Subcutaneous abdominal adipose tissue (tissue), 5 donors: Measurements from ENCODE around the gene CCDC74B.
"Not testable (repeated sequence)": the region's sequence is repeated elsewhere in the genome, so short reads cannot be mapped to it uniquely, and the experiment has no call there.

Experiments used
- H3K27ac ChIP-seq: one replicate; pipeline ENCODE4 v1.7.0; 2013; ENCODE audit warnings: low read depth, mild to moderate bottlenecking, inconsistent platforms, low read length, moderate library complexity
- H3K27me3 ChIP-seq, 5 donors: one replicate each; pipeline ENCODE4 v1.7.0; 2013; ENCODE audit warnings: low read length in 5 of 5, inconsistent platforms in 1 of 5; ENCODE audit not compliant: control insufficient read depth in 5 of 5, insufficient read depth in 4 of 5
- H3K36me3 ChIP-seq, 5 donors: one replicate each; pipeline ENCODE4 v1.7.0; 2013; ENCODE audit warnings: low read length in 5 of 5; ENCODE audit not compliant: control insufficient read depth in 5 of 5, insufficient read depth in 5 of 5
- H3K4me1 ChIP-seq, 5 donors: one replicate each; pipeline ENCODE4 v1.7.0; 2013; ENCODE audit warnings: low read length in 5 of 5, mild to moderate bottlenecking in 3 of 5, moderate library complexity in 1 of 5; ENCODE audit not compliant: control insufficient read depth in 5 of 5, insufficient read depth in 5 of 5
- H3K4me3 ChIP-seq, 5 donors: one replicate each; pipeline ENCODE4 v1.7.0; 2013; ENCODE audit warnings: low read length in 5 of 5, low read depth in 1 of 5
- H3K9ac ChIP-seq, 5 donors: one replicate each; pipeline ENCODE4 v1.7.0; 2013; ENCODE audit warnings: low read length in 5 of 5, mild to moderate bottlenecking in 4 of 5, moderate library complexity in 3 of 5
- H3K9me3 ChIP-seq, 5 donors: one replicate each; pipeline ENCODE4 v1.7.0; 2013; ENCODE audit warnings: low read length in 5 of 5; ENCODE audit not compliant: control insufficient read depth in 5 of 5
- donor health status: healthy.
- donor health status: healthy.
- donor health status: healthy.
- donor health status: healthy.
- donor health status: healthy.

CCDC74B gene

DNA sequence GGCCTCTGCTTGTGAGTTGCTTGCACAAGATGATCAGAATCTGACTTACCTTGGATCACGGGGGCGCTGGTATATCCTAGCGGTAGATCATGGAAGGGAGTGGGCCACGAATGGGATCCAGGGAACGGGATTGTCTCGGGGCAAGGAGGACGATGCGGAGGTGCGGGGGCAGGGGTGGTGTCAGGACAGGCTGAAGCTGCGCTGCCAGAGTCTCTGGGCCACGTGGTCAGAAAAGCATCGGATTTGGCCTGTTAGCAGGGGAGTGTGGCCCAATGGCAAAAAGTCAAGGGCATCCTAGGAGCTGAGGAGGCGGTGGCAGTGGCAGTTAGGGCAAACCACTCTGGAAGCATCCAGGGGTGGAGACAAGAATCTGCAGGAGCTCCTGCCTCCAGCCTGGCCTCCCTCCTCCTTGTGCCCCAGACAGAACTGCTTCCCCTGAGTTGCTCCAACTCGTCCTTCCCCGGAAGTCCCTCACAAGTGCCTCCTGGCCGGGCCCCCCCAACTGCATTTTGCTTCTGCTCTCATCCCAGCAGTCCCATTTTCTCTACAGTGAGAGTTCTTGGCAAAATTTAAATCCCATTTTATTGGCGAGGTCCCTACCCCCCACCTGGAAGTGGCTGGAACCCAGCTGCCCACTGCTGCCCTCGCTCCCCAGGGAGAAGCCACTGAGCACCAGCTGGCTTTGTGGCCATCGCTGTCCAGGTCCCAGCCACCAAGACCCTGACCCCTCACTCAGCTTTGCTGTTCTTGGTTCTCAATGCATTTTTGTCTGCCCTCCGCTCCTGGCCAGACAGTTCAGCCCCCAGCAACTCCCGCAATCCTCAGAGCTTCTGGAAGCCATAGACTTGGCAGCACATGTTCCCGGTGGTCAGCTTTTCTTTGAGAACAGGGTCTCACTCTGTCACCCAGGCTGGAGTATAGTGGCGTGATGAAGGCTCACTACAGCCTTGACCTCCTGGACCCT, 5.6 kb upstream of the CCDC74B start:
- H3K27me3 ChIP-seq: no peaks in the 10 kb centered on the region
- H3K36me3 ChIP-seq: peaks cover 0 to 38% (median 34%) of the 10 kb centered on the region in 5 donors
- H3K27ac ChIP-seq: no peak overlapping the region
- no peak overlapping the region for H3K4me3 ChIP-seq
- H3K4me1 ChIP-seq: no peaks in the 10 kb centered on the region
- H3K9me3 ChIP-seq: no peaks in the 10 kb centered on the region
- H3K9ac ChIP-seq: no peak overlapping the region

DNA sequence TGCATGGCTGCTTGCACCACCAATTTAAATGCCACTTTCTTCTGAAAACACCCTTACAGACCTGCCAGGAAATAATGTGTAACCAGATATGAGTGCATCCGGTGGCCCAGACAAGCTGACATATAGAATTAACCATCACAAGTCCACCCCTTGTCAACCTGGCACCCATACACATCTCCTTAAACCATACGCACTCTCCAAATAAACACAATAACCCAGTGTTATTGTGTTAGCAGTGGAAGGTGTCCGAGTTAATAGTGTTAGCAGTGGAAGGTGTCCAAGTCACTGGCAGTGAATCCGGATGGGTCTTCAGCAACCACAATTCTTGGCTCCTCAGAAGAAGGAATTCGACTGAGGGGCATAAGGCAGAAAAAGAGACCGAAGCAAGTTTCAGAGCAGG, 3.6 kb upstream of the CCDC74B start:
- not testable (repeated sequence) for H3K4me1 ChIP-seq, H3K9me3 ChIP-seq, H3K27me3 ChIP-seq, H3K9ac ChIP-seq, H3K27ac ChIP-seq, H3K4me3 ChIP-seq
- H3K36me3 ChIP-seq: peaks cover 0 to 19% (median 18%) of the 10 kb centered on the region in 5 donors

DNA sequence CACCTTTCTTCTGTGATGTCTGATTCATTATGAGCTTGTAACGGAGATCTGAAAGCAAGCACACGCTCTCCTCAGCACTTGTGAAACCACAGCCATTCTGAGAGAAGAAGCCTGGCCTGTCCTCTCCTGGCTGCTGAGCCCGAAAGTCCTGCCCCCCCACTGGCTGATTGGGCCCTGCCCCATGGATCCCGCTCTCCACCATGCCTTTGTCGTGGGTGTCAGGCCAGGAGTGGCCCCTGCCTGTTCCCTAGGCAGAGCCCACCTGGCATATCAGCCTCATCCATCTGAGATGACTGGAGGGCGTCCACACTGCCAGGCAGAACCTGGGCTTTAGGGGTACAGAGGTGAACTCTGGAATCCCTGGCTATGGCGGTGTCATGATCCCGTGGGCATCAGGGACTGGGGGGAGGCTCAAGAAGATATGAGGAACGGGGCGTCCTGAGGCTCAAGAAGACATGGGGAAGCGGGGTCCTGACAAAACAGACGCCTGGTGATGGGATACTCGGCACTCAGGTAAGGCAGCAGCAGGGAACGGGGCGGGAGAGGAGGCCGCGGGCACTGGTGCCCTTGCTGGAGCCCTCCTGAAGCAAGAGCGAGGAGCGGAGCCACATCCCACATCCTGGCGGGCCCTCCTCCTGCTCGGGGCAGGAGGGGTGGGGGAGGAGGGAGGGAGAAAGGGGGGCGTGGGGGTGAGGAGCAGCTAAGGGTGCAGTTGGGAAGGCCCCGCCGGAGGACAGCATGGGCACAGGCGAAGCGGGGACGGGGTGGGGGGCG, 1.5 kb downstream of the CCDC74B start:
- H3K27ac ChIP-seq, H3K9ac ChIP-seq, H3K9me3 ChIP-seq, H3K4me3 ChIP-seq, H3K27me3 ChIP-seq, H3K4me1 ChIP-seq, H3K36me3 ChIP-seq: not testable (repeated sequence)

DNA sequence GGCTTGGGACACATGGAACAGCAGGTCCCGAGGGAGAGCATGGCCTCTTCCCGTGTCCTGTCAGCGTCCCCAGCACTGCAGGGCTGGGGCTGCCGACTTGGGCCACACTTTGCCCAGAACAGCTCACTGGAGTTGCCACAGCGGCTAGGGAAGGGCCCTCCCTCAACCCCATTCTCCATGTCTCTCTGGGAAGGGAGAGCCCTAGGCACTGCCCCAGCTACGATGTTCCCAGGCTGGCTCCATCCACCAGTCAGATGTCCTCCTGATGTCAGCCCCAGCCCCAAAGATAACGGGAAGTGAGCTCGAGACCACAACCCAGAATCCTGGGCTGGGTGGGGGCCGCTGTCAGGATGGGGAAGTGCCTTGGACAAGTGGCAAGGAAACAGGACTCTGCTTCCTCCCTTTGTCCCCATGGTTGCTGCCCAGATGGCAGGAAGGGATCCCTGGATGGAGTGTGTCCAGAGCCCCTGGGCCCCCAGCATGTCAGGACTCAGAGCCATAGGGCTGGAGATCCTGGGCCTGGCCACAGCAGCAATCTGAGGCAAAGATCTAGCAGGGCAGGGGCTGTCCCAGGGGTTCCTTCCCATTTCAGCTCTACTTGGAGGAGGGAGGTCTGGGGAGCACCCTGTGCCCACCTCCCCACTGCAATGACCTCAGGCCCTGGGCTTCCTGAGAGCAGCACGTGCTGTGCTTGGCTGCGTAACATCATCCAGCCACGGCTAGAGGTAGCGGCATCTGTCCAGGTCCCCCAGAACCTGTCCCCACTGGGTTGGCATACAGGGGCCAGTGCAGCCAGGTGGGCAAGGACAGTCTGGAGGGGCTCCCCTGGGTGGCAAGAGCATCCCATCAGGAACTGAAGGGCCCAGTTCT, 2.3 kb downstream of the CCDC74B start:
- H3K27me3 ChIP-seq, H3K4me1 ChIP-seq, H3K9ac ChIP-seq, H3K36me3 ChIP-seq, H3K27ac ChIP-seq, H3K4me3 ChIP-seq, H3K9me3 ChIP-seq: not testable (repeated sequence)

DNA sequence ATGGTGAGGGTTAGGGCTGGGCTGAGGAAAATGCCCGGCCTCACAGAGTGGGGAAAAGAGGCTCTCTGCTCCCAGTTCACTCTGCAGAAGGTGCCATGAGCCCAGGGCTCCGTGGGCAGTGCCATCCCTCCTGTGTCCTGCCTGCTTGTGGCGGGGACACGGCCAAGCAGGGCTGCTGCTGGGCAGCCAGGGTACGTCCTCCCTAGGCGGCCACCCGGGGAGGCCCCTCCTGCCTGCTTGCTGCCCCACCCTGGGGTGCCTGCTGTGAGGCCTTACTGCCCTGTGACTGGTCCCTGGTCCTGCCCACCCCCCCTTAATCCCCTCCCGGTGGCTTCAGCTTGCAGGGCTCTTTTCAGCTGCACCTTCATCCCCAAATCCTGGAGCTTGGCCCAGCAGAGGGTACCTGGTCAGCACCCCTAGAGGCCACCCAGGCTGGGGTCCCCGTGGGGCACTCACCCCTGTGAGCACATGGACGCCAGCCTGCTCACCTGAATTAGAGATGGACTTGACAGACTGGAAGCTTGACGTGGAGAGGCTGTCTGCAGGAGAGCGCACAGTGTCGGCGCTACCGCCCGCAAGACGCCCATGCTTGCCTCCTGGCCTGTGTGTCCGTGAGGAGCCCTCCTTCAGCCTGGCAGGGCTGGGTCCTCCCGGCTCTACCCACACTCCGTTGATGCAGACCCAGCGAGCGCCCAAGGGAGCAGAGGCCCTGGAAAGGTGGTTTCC, 3.1 kb downstream of the CCDC74B start:
- H3K36me3 ChIP-seq, H3K4me1 ChIP-seq, H3K9ac ChIP-seq, H3K27me3 ChIP-seq, H3K27ac ChIP-seq, H3K9me3 ChIP-seq, H3K4me3 ChIP-seq: not testable (repeated sequence)

DNA sequence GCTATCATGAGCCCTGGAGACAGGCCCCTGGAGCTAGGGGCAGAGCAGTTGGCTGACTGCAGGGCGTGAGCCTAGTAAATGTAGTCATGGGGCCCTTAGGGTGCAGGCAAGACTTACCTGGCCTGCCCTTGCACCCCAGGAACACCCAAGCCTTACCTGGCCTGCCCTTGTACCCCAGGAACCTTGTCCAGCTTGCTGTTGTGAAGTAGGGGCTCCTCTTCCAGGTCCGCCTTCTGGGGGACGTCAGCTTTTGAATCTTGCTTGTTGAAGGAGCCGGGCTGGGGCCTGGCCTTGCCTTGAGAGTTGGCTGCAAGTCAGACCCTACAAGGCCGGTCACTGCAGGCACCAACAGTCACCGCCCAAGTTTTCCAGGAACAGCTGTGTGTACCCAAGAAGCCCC, 3.9 kb downstream of the CCDC74B start:
- not testable (repeated sequence) for H3K9me3 ChIP-seq, H3K4me1 ChIP-seq, H3K27me3 ChIP-seq, H3K9ac ChIP-seq, H3K27ac ChIP-seq, H3K4me3 ChIP-seq, H3K36me3 ChIP-seq

DNA sequence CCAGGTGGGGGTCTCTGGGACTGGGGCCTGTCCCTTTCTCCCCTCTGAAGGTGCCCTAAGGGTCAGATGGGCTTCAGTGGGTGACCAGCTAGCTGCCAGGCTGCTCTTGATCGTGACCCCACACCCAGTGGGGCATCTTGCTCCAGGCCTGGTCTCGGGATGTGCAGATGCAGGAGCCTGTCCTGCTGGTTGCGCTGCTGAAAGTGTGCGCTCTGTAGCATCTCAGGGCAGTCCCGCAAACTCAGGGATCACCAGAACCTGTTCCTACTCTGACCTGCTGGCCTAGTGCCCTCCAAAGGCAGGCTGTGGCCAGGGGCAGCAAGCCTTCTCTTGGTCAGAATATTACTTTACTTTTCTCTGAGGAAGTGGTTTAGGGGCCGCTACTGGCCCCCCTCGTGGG, 4.4 kb downstream of the CCDC74B start:
- H3K27ac ChIP-seq, H3K9ac ChIP-seq, H3K27me3 ChIP-seq, H3K9me3 ChIP-seq, H3K4me1 ChIP-seq, H3K36me3 ChIP-seq, H3K4me3 ChIP-seq: not testable (repeated sequence)

DNA sequence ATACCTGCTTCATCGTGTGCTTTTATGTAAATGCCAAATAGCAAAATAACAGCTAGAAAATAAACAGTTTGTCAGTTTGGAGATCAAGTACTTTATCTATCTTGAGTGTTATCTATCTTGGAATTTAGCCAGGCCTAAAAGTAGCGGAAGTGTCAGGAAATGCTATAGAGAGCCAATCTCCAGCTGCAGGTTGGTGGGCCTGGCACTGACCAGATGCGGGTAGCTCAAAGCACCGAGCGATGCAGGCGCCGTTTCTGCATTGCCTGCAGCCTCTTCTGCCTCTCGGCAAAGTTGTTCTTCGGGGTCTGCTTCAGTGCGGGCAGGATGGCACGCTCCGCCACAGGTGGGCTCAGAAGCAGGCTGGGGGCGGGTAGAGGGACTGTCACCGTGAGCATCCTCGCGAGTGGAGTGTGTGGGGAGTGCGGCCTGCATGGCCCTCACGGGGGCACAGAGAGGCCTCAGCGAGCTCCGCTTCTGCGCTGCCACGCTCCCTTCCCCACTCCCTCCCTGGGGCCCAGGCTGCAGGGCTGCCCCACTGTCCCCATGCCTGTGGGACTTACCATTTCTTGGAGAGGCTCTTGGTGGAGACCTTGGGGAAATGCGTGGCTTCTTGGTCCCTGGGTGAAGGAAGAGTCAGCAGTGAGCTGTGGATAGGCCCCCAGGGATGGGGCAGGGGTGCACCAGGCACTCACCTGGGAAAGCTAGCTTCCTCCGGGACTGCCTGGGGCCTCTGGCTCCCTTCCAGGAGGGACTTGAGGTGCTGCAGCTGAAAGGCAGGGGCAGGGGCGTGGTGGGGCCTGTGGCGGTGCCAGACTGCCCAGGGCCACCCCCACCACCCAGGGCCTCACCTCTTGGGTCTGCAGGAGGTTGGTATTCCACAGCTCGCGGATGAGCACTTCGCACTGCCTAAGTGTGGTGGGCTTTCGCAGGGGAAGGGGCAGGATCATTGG, 5.3 kb downstream of the CCDC74B start:
- H3K4me3 ChIP-seq, H3K27me3 ChIP-seq, H3K9ac ChIP-seq, H3K27ac ChIP-seq, H3K4me1 ChIP-seq, H3K36me3 ChIP-seq, H3K9me3 ChIP-seq: not testable (repeated sequence)

DNA sequence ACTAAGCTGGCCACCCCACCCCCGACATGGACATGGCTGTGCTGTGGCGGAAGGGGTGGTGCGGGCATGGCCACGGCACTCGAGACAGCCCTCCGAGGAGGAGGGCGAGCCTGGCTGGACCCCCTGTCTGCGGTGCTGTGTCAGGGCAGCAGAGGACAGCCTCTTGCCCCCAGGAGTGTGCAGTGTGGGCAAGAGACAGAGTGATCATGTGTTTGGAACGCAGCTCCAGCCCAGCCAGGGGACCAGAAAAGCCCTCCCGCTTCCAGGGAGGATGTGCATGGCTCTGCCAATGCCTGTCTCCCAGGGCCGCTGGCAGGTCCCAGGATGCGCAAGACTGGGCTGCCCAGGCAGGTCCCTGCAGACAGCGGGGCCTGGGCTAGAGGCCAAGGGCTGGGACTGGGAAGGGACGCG, 6.1 kb downstream of the CCDC74B start:
- not testable (repeated sequence) for H3K9me3 ChIP-seq, H3K4me1 ChIP-seq, H3K36me3 ChIP-seq, H3K27me3 ChIP-seq, H3K27ac ChIP-seq, H3K9ac ChIP-seq, H3K4me3 ChIP-seq
